Ishikawa (cell line): ENCODE measurements around the gene FSIP1.
A peak's percentile ranks its signal among the peaks of the same experiment; 100 is the strongest.

Experiments
- CEBPB ChIP-seq: IDR thresholded peaks from 2 replicates; pipeline ENCODE4 v1.6.1; 2012
- CREB1 ChIP-seq: IDR thresholded peaks from 2 replicates; pipeline ENCODE4 v1.6.1; 2012; ENCODE audit warnings: low read depth
- EP300 ChIP-seq: IDR thresholded peaks from 2 replicates; pipeline ENCODE4 v1.6.1; 2012; ENCODE audit warnings: borderline replicate concordance
- FOXM1 ChIP-seq: IDR thresholded peaks from 2 replicates; pipeline ENCODE4 v1.6.1; 2012; ENCODE audit warnings: low read depth, borderline replicate concordance
- NFIC ChIP-seq: IDR thresholded peaks from 2 replicates; pipeline ENCODE4 v1.6.1; 2012
- RAD21 ChIP-seq: IDR thresholded peaks from 2 replicates; pipeline ENCODE4 v1.6.1; 2012; ENCODE audit warnings: low read depth
- TAF1 ChIP-seq: IDR thresholded peaks from 2 replicates; pipeline ENCODE4 v1.6.1; 2012; ENCODE audit warnings: low read depth, mild to moderate bottlenecking
- TEAD4 ChIP-seq: IDR thresholded peaks from 2 replicates; pipeline ENCODE4 v1.6.1; 2012
- YY1 ChIP-seq: IDR thresholded peaks from 2 replicates; pipeline ENCODE4 v1.6.1; 2012; ENCODE audit warnings: low read depth
- TF ChIP-seq, protein P1 (sequence below): IDR thresholded peaks from 2 replicates; pipeline ENCODE4 v1.6.1; 2012
- TF ChIP-seq, protein P2 (sequence below): IDR thresholded peaks from 2 replicates; pipeline ENCODE4 v1.6.1; 2012

DNA sequence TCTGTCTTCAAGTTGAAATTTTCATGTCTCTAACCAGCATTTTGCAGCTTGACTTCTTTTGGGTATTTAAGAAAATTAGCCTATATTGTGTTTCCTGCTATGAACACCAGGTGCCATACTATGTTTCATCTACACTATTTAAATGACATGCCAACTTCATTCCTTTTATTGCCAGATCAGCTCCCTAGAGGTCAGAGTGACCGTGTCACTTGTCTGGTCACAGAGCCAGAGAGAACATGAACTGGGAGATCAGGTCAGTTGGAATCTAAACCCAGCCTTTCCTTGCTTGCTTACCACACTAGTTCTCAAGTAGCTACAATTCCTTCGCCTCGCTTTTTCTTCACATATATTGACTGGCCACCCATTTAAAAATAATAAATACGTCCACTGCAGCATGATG lies 114.2 kb downstream of the FSIP1 start:
- TF ChIP-seq RAD21 (no peak), EP300 (peak; percentile 86), TAF1 (no peak), YY1 (no peak), CEBPB (no peak), CREB1 (no peak), FOXM1 (peak; percentile 57; the same call in 1 of the 2 replicates), TEAD4 (peak; percentile 61), NFIC (peak; percentile 59; the same call in 1 of the 2 replicates)
- TF ChIP-seq, protein P1, sequence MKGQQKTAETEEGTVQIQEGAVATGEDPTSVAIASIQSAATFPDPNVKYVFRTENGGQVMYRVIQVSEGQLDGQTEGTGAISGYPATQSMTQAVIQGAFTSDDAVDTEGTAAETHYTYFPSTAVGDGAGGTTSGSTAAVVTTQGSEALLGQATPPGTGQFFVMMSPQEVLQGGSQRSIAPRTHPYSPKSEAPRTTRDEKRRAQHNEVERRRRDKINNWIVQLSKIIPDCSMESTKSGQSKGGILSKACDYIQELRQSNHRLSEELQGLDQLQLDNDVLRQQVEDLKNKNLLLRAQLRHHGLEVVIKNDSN: no peak
- TF ChIP-seq, protein P2, sequence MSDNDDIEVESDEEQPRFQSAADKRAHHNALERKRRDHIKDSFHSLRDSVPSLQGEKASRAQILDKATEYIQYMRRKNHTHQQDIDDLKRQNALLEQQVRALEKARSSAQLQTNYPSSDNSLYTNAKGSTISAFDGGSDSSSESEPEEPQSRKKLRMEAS: no peak
